ENCODE measurements around the gene PIP4K2C.
"Not testable (repeated sequence)": the region's sequence is repeated elsewhere in the genome, so short reads cannot be mapped to it uniquely, and the experiment has no call there.

GRCh38 chr12:57618431-57618830 lies 27.4 kb downstream of the PIP4K2C start:
- TF ChIP-seq, protein P1, sequence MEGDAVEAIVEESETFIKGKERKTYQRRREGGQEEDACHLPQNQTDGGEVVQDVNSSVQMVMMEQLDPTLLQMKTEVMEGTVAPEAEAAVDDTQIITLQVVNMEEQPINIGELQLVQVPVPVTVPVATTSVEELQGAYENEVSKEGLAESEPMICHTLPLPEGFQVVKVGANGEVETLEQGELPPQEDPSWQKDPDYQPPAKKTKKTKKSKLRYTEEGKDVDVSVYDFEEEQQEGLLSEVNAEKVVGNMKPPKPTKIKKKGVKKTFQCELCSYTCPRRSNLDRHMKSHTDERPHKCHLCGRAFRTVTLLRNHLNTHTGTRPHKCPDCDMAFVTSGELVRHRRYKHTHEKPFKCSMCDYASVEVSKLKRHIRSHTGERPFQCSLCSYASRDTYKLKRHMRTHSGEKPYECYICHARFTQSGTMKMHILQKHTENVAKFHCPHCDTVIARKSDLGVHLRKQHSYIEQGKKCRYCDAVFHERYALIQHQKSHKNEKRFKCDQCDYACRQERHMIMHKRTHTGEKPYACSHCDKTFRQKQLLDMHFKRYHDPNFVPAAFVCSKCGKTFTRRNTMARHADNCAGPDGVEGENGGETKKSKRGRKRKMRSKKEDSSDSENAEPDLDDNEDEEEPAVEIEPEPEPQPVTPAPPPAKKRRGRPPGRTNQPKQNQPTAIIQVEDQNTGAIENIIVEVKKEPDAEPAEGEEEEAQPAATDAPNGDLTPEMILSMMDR (IDR thresholded peaks at IDR 0.05), result not testable (repeated sequence)
- not testable (repeated sequence) for TF ChIP-seq POLR2A (IDR thresholded peaks at IDR 0.05)
